ENCODE results near the gene PXDN. TPM values are rescaled to one million over a fixed set of nuclear protein-coding genes. Genes with fewer than 3 reads are reported as not detected.

Gene PXDN
- total and polyA plus RNA-seq, 2 donors (not counting 3 experiments of a cell fraction or from before 2014, with no cell fraction given), result 231 to 308 TPM

- no TSS peak for BruUV-seq (replicated peaks)
- Histone ChIP-seq H3K27me3 (ENCODE audit: control insufficient read depth in 2 of 2, insufficient read depth in 2 of 2, low read length in 2 of 2) (no peaks in the 10 kb centered on the region), H3K9me3 (replicated peaks; ENCODE audit: control insufficient read depth, insufficient read depth, low read length) (no peaks in the 10 kb centered on the region), H3K79me2 (ENCODE audit: control insufficient read depth, insufficient read depth, low read length) (no peaks in the 10 kb centered on the region), H3K4me1 (ENCODE audit: control insufficient read depth, extremely low read depth, insufficient read depth, low read length) (peaks cover 9% of the 10 kb centered on the region), H3K4me2 (ENCODE audit: insufficient read depth, low read length) (no peak overlapping the region), H3K27ac (ENCODE audit: insufficient read depth, low read depth, low read length) (no peak overlapping the region), H3K9ac (replicated peaks; ENCODE audit: extremely low read depth, insufficient read depth, low read length) (no peak overlapping the region), H4K20me1 (replicated peaks; ENCODE audit: control insufficient read depth, extremely low read depth, insufficient read depth, low read length) (no peaks in the 10 kb centered on the region), H2AFZ (ENCODE audit: low read depth, low read length) (no peak overlapping the region), H3K36me3 (ENCODE audit: control insufficient read depth in 2 of 2, extremely low read depth in 1 of 2, insufficient read depth in 2 of 2, low read length in 2 of 2) (peaks cover 0 to 19% of the 10 kb centered on the region in 2 experiments), H3K4me3 (replicated peaks in 1 of 3; ENCODE audit: insufficient read depth in 1 of 3, low read depth in 1 of 3, low read length in 3 of 3) (no peak overlapping the region), H3K9me1 (replicated peaks; ENCODE audit: control insufficient read depth, extremely low read depth, insufficient read depth, low read length) (no peaks in the 10 kb centered on the region)
- ChIA-PET CTCF (interaction anchor here (1.5 kb wide), 1 partner anchor 62 kb away, joined by 3 read pairs; no protein-coding TSS in a partner anchor), POLR2A (no interaction called here)
- TF ChIP-seq MYC (IDR thresholded peaks at IDR 0.05; ENCODE audit: low read depth, low read length) (no peak), POLR2AphosphoS5 (IDR thresholded peaks at IDR 0.05; ENCODE audit: insufficient read depth, low read depth, low read length) (no peak), FOS (IDR thresholded peaks at IDR 0.05; ENCODE audit: borderline replicate concordance, insufficient read depth, low read length) (no peak), EZH2 (IDR thresholded peaks at IDR 0.05; ENCODE audit: borderline replicate concordance, low read depth, low read length, severe bottlenecking) (no peak), POLR2A (IDR thresholded peaks at IDR 0.05; ENCODE audit: low read depth, low read length) (no peak), CTCF (IDR thresholded peaks at IDR 0.05; ENCODE audit: extremely low read depth in 1 of 2, insufficient read depth in 1 of 2, low read depth in 1 of 2, low read length in 2 of 2) (no peak), GATA2 (IDR thresholded peaks at IDR 0.05; ENCODE audit: insufficient read depth, insufficient read length, low read depth, low read length) (no peak), JUN (IDR thresholded peaks at IDR 0.05; ENCODE audit: borderline replicate concordance, insufficient read depth, insufficient read length, low read depth) (no peak)
- TF ChIP-seq, protein P1, sequence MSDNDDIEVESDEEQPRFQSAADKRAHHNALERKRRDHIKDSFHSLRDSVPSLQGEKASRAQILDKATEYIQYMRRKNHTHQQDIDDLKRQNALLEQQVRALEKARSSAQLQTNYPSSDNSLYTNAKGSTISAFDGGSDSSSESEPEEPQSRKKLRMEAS (IDR thresholded peaks at IDR 0.05; ENCODE audit: insufficient read depth, insufficient read length), result no peak
- FAIRE-seq (no peak), DNase-seq (ENCODE audit: low read depth, low spot score) (no peak)
- dilution Hi-C loops (cut with MboI; ENCODE audit: extremely low pct_ligation_motif_present, low sequenced_read_pairs), result no loop called here
- intact Hi-C loops (cut with micrococcal nuclease), result loop anchor here (5.0 kb wide), 1 partner anchor 97 kb away; no protein-coding TSS in a partner anchor
These were observed 55.5 kb downstream of the PXDN start for GRCh38 chr2:1688859-1689258.
